Measurements from ENCODE around the gene ZMYND10. TPM values are rescaled to one million over a fixed set of nuclear protein-coding genes. Genes with fewer than 3 reads are reported as not detected.

The ZMYND10 gene
- total and polyA plus RNA-seq, 9 of the 15 experiments (the other 6 are each of a cell fraction or from before 2014, with no cell fraction given), result 0.20 to 2.8 (median 0.70) TPM

DNA sequence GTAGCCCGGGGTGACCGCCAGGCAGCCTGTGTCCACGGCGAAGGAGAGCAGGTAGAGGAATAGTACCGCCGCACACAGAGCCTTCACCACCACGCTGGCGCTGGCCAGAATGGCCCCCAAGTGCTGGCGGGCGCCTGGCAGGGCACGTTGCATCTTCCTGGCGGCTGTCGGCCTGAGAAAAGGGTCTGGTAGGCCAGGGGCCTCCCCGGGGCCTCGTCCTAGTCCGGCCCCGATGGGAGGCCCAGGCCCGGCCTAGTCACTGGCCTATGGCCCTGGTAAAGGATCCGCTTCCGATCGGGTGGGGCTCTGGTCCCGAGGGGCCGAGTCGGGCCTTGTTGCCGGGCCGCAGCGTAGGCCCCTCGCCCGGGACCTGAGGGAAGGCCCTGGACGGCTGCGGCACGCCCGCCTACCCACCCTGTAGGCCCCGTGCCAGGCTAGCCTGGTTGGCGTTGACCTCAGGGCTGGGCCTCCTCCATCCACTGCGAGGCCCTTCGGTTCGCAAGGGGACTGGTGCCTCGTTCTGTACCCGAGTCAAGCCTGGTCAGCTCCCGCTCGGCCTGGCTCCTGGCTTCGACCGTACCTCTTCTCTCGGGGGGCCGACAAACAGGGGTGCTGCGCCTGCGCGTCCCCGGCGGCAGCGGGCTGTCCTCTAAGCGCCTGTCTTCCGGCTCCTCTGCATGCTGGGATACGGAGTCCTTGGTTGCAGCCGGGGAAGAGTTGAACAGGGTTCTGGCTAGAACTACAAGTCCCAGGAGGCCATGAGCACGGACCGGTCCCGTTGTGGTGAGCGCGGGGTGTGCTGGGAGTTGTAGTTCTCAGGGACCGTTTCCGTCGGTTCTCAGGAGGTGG, 13.6 kb upstream of the ZMYND10 start, which contains the start of gene TMEM115 (continued):
- TF ChIP-seq, protein P1, sequence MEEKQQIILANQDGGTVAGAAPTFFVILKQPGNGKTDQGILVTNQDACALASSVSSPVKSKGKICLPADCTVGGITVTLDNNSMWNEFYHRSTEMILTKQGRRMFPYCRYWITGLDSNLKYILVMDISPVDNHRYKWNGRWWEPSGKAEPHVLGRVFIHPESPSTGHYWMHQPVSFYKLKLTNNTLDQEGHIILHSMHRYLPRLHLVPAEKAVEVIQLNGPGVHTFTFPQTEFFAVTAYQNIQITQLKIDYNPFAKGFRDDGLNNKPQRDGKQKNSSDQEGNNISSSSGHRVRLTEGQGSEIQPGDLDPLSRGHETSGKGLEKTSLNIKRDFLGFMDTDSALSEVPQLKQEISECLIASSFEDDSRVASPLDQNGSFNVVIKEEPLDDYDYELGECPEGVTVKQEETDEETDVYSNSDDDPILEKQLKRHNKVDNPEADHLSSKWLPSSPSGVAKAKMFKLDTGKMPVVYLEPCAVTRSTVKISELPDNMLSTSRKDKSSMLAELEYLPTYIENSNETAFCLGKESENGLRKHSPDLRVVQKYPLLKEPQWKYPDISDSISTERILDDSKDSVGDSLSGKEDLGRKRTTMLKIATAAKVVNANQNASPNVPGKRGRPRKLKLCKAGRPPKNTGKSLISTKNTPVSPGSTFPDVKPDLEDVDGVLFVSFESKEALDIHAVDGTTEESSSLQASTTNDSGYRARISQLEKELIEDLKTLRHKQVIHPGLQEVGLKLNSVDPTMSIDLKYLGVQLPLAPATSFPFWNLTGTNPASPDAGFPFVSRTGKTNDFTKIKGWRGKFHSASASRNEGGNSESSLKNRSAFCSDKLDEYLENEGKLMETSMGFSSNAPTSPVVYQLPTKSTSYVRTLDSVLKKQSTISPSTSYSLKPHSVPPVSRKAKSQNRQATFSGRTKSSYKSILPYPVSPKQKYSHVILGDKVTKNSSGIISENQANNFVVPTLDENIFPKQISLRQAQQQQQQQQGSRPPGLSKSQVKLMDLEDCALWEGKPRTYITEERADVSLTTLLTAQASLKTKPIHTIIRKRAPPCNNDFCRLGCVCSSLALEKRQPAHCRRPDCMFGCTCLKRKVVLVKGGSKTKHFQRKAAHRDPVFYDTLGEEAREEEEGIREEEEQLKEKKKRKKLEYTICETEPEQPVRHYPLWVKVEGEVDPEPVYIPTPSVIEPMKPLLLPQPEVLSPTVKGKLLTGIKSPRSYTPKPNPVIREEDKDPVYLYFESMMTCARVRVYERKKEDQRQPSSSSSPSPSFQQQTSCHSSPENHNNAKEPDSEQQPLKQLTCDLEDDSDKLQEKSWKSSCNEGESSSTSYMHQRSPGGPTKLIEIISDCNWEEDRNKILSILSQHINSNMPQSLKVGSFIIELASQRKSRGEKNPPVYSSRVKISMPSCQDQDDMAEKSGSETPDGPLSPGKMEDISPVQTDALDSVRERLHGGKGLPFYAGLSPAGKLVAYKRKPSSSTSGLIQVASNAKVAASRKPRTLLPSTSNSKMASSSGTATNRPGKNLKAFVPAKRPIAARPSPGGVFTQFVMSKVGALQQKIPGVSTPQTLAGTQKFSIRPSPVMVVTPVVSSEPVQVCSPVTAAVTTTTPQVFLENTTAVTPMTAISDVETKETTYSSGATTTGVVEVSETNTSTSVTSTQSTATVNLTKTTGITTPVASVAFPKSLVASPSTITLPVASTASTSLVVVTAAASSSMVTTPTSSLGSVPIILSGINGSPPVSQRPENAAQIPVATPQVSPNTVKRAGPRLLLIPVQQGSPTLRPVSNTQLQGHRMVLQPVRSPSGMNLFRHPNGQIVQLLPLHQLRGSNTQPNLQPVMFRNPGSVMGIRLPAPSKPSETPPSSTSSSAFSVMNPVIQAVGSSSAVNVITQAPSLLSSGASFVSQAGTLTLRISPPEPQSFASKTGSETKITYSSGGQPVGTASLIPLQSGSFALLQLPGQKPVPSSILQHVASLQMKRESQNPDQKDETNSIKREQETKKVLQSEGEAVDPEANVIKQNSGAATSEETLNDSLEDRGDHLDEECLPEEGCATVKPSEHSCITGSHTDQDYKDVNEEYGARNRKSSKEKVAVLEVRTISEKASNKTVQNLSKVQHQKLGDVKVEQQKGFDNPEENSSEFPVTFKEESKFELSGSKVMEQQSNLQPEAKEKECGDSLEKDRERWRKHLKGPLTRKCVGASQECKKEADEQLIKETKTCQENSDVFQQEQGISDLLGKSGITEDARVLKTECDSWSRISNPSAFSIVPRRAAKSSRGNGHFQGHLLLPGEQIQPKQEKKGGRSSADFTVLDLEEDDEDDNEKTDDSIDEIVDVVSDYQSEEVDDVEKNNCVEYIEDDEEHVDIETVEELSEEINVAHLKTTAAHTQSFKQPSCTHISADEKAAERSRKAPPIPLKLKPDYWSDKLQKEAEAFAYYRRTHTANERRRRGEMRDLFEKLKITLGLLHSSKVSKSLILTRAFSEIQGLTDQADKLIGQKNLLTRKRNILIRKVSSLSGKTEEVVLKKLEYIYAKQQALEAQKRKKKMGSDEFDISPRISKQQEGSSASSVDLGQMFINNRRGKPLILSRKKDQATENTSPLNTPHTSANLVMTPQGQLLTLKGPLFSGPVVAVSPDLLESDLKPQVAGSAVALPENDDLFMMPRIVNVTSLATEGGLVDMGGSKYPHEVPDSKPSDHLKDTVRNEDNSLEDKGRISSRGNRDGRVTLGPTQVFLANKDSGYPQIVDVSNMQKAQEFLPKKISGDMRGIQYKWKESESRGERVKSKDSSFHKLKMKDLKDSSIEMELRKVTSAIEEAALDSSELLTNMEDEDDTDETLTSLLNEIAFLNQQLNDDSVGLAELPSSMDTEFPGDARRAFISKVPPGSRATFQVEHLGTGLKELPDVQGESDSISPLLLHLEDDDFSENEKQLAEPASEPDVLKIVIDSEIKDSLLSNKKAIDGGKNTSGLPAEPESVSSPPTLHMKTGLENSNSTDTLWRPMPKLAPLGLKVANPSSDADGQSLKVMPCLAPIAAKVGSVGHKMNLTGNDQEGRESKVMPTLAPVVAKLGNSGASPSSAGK (IDR thresholded peaks at IDR 0.05), result peak; percentile 72
- TF ChIP-seq ELF1 (tag; IDR thresholded peaks at IDR 0.05), result peak; percentile 94
- no peak for TF ChIP-seq ZNF785 (CRISPR knock-in tag; IDR thresholded peaks at IDR 0.05)
- TF ChIP-seq NR2C1 (IDR thresholded peaks at IDR 0.05), result peak; percentile 74; the same call in 1 of the 2 replicates
- peak; percentile 93 for TF ChIP-seq NR2C1 (tag; IDR thresholded peaks at IDR 0.05)
- TF ChIP-seq ZNF644 (tag; IDR thresholded peaks at IDR 0.05; ENCODE audit: low read depth), result peak; percentile 97
- TF ChIP-seq, protein P2, sequence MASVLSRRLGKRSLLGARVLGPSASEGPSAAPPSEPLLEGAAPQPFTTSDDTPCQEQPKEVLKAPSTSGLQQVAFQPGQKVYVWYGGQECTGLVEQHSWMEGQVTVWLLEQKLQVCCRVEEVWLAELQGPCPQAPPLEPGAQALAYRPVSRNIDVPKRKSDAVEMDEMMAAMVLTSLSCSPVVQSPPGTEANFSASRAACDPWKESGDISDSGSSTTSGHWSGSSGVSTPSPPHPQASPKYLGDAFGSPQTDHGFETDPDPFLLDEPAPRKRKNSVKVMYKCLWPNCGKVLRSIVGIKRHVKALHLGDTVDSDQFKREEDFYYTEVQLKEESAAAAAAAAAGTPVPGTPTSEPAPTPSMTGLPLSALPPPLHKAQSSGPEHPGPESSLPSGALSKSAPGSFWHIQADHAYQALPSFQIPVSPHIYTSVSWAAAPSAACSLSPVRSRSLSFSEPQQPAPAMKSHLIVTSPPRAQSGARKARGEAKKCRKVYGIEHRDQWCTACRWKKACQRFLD (CRISPR knock-in tag; IDR thresholded peaks at IDR 0.05), result peak; percentile 77; the same call in 1 of the 2 replicates
- peak; percentile 96 for TF ChIP-seq CREM (IDR thresholded peaks at IDR 0.05; ENCODE audit: low read depth)
- TF ChIP-seq ETV5 (CRISPR knock-in tag; IDR thresholded peaks at IDR 0.05; ENCODE audit: low read depth), result 0 out of 2 replicates have a peak, but pooled peaks have one; percentile 18
- peak; percentile 95 to 96 for TF ChIP-seq NRF1 (conservative IDR thresholded peaks at IDR 0.05 in 1 of 2, IDR thresholded peaks at IDR 0.05 in 1 of 2)
- no peak for TF ChIP-seq RBM15 (IDR thresholded peaks at IDR 0.05; ENCODE audit: insufficient read depth, low read length)

All from K562 (cell line).